GM18861 (cell line): Measurements from ENCODE around the gene PGD.
"Not testable (repeated sequence)": the region's sequence is repeated elsewhere in the genome, so short reads cannot be mapped to it uniquely, and the experiment has no call there.

Experiments
- ATAC-seq: cut with Tn5 transposase; IDR thresholded peaks from one replicate; pipeline ENCODE4 v1.9.1; 2021; ENCODE audit not compliant: unreplicated experiment

The PGD gene

GRCh38 chr1:10398734-10399443 lies at the start of gene PGD:
TSS of gene PGD (plus strand) at chr1:10399064. CDS start at chr1:10399118, 54 bp downstream.
- ATAC-seq, result peak; percentile 87

GRCh38 chr1:10353282-10353681 lies 45.6 kb upstream of the PGD start:
- no peak for ATAC-seq

GRCh38 chr1:10353693-10354092 lies 45.2 kb upstream of the PGD start:
- ATAC-seq, result no peak

- ATAC-seq, result no peak
Observed at GRCh38 chr1:10360045-10360444, 38.8 kb upstream of the PGD start.

GRCh38 chr1:10361515-10361914 lies 37.3 kb upstream of the PGD start:
- ATAC-seq, result no peak

- ATAC-seq, result no peak
Observed at GRCh38 chr1:10368194-10368593, 30.7 kb upstream of the PGD start.

GRCh38 chr1:10374442-10374860 lies 24.4 kb upstream of the PGD start:
- ATAC-seq, result no peak

- ATAC-seq, result not testable (repeated sequence)
Observed at GRCh38 chr1:10377365-10378029, 21.4 kb upstream of the PGD start.

GRCh38 chr1:10378081-10378841 lies 20.6 kb upstream of the PGD start:
- ATAC-seq, result no peak

GRCh38 chr1:10379101-10379620 lies 19.7 kb upstream of the PGD start:
- no peak for ATAC-seq

- no peak for ATAC-seq
Observed at GRCh38 chr1:10379676-10380075, 19.2 kb upstream of the PGD start.

- ATAC-seq, result no peak
Observed at GRCh38 chr1:10380594-10381275, 18.1 kb upstream of the PGD start.

GRCh38 chr1:10383630-10384029 lies 15.2 kb upstream of the PGD start:
- ATAC-seq, result no peak

GRCh38 chr1:10384219-10384618 lies 14.6 kb upstream of the PGD start:
- ATAC-seq, result no peak

GRCh38 chr1:10386761-10387676 lies 11.8 kb upstream of the PGD start:
- no peak for ATAC-seq

- no peak for ATAC-seq
Observed at GRCh38 chr1:10387677-10388386, 11.0 kb upstream of the PGD start.

- ATAC-seq, result no peak
Observed at GRCh38 chr1:10388387-10388715, 10.5 kb upstream of the PGD start.

GRCh38 chr1:10389271-10389973 lies 9.4 kb upstream of the PGD start:
- ATAC-seq, result no peak

- no peak for ATAC-seq
Observed at GRCh38 chr1:10396870-10397269, 2.0 kb upstream of the PGD start.
